ENCODE measurements around the gene BCS1L. TPM values are rescaled to one million over a fixed set of nuclear protein-coding genes. Genes with fewer than 3 reads are reported as not detected.

Gene BCS1L
- polyA plus RNA-seq, 1 of the 3 experiments (the other 2 are of a cell fraction) = 47.5 TPM

GRCh38 chr2:218691234-218691633 is 31.8 kb downstream of the BCS1L start:
- no peak overlapping the region for H3K4me2 ChIP-seq
- H3K36me3 ChIP-seq (replicated peaks in 1 of 2; ENCODE audit: control insufficient read depth in 1 of 2, insufficient read depth in 2 of 2, low read length in 1 of 2) = peaks cover 58 to 64% of the 10 kb centered on the region in 2 experiments
- H3K9ac ChIP-seq = no peak overlapping the region
- DNase-seq = no peak
- H4K20me1 ChIP-seq (ENCODE audit: insufficient read depth) = no peaks in the 10 kb centered on the region
- peak overlapping the region in 1 of 2 experiments; percentile 44; a peak in 1 of 4 replicates for H3K27ac ChIP-seq (ENCODE audit: low read depth in 2 of 2, low read length in 1 of 2)
- H3K79me2 ChIP-seq (ENCODE audit: insufficient read depth) = no peaks in the 10 kb centered on the region
- no peak overlapping the region for H3K4me3 ChIP-seq (ENCODE audit: low read depth in 2 of 2, low read length in 1 of 2)
- POLR2A ChIA-PET = no interaction called here
- CTCF ChIA-PET = interaction anchor here (1.5 kb wide), 1 partner anchor 19 kb away, joined by 3 read pairs; no protein-coding TSS in a partner anchor
- H3F3A ChIP-seq (replicated peaks; ENCODE audit: insufficient read depth) = peaks cover 26% of the 10 kb centered on the region
- H3K4me1 ChIP-seq (ENCODE audit: control insufficient read depth in 1 of 2, insufficient read depth in 2 of 2, low read depth in 1 of 2, low read length in 1 of 2) = no peaks in the 10 kb centered on the region; a peak in 1 of 4 replicates
- no peaks in the 10 kb centered on the region for H3K9me2 ChIP-seq
- H3K27me3 ChIP-seq (ENCODE audit: insufficient read depth) = no peaks in the 10 kb centered on the region
- H3K9me3 ChIP-seq = no peaks in the 10 kb centered on the region
- no peak overlapping the region for H2AFZ ChIP-seq (ENCODE audit: low read depth)
- TF ChIP-seq CTCF (IDR thresholded peaks at IDR 0.05) = no peak
- TF ChIP-seq EP300 (IDR thresholded peaks at IDR 0.05; ENCODE audit: borderline replicate concordance in 1 of 2, low read depth in 1 of 2, low read length in 1 of 2) = no peak
- no peak for TF ChIP-seq POLR2AphosphoS5 (IDR thresholded peaks at IDR 0.05; ENCODE audit: low read depth, low read length)
- no peak for TF ChIP-seq ZBTB33 (IDR thresholded peaks at IDR 0.05; ENCODE audit: borderline replicate concordance, low read depth)
- TF ChIP-seq FOSL2 (IDR thresholded peaks at IDR 0.05; ENCODE audit: borderline replicate concordance, low read depth) = peak; percentile 14; the same call in 1 of the 2 replicates
- TF ChIP-seq TEAD4 (IDR thresholded peaks at IDR 0.05; ENCODE audit: borderline replicate concordance, insufficient read depth) = no peak
- TF ChIP-seq TAF1 (IDR thresholded peaks at IDR 0.05; ENCODE audit: borderline replicate concordance, low read depth, low read length) = no peak
- no peak for TF ChIP-seq RXRA (IDR thresholded peaks at IDR 0.05; ENCODE audit: borderline replicate concordance, low read depth)
- TF ChIP-seq GABPA (IDR thresholded peaks at IDR 0.05; ENCODE audit: low read depth) = no peak

- Histone ChIP-seq H3K27me3 (ENCODE audit: insufficient read depth) (no peaks in the 10 kb centered on the region), H3K4me3 (ENCODE audit: low read depth in 2 of 2, low read length in 1 of 2) (no peak overlapping the region), H3K36me3 (replicated peaks in 1 of 2; ENCODE audit: control insufficient read depth in 1 of 2, insufficient read depth in 2 of 2, low read length in 1 of 2) (peaks cover 40 to 81% of the 10 kb centered on the region in 2 experiments), H3F3A (replicated peaks; ENCODE audit: insufficient read depth) (peaks cover 19% of the 10 kb centered on the region), H3K9ac (no peak overlapping the region), H3K27ac (ENCODE audit: low read depth in 2 of 2, low read length in 1 of 2) (peak overlapping the region in 1 of 2 experiments; percentile 33; a peak in 3 of 4 replicates), H4K20me1 (ENCODE audit: insufficient read depth) (no peaks in the 10 kb centered on the region), H3K9me2 (no peaks in the 10 kb centered on the region), H3K9me3 (no peaks in the 10 kb centered on the region), H3K4me2 (no peak overlapping the region), H2AFZ (ENCODE audit: low read depth) (no peak overlapping the region), H3K79me2 (ENCODE audit: insufficient read depth) (no peaks in the 10 kb centered on the region), H3K4me1 (ENCODE audit: control insufficient read depth in 1 of 2, insufficient read depth in 2 of 2, low read depth in 1 of 2, low read length in 1 of 2) (no peaks in the 10 kb centered on the region)
- WGBS (ENCODE audit: low lambda C conversion rate) = 87% methylated on average over 3 of the region's 3 CpGs
- ChIA-PET CTCF (interaction anchor here (1.0 to 2.1 kb wide), 2 partner anchors 14 to 15 kb away, joined by 3 to 7 read pairs; no protein-coding TSS in a partner anchor), POLR2A (interaction anchor here (1.3 kb wide), 1 partner anchor 22 kb away, joined by 4 read pairs; the partner anchor contains the start of genes RNF25 and STK36)
- no peak for DNase-seq
- TF ChIP-seq NRF1 (IDR thresholded peaks at IDR 0.05; ENCODE audit: low read depth, low read length) = no peak
- no peak for TF ChIP-seq USF2 (IDR thresholded peaks at IDR 0.05; ENCODE audit: borderline replicate concordance, low read depth, low read length)
- TF ChIP-seq SMC3 (IDR thresholded peaks at IDR 0.05; ENCODE audit: low read depth, low read length) = no peak
- no peak for TF ChIP-seq RXRA (IDR thresholded peaks at IDR 0.05; ENCODE audit: borderline replicate concordance, low read depth)
- TF ChIP-seq ELF1 (IDR thresholded peaks at IDR 0.05) = no peak
- no peak for TF ChIP-seq PBX3 (IDR thresholded peaks at IDR 0.05)
- no peak for TF ChIP-seq REST (IDR thresholded peaks at IDR 0.05; ENCODE audit: low read depth, low read length)
- TF ChIP-seq TEAD4 (IDR thresholded peaks at IDR 0.05; ENCODE audit: borderline replicate concordance, insufficient read depth) = no peak
- TF ChIP-seq FOXJ3 (CRISPR knock-in tag; IDR thresholded peaks at IDR 0.05) = no peak
Measured at GRCh38 chr2:218694405-218695145, 35.1 kb downstream of the BCS1L start.
